GM12891 (cell line): ENCODE measurements around the gene ARHGEF12.

ENCODE experiments used
- PAX5 ChIP-seq: IDR thresholded peaks from 2 replicates; pipeline ENCODE4 v1.6.1; 2011; ENCODE audit warnings: low read length, moderate library complexity, mild to moderate bottlenecking; ENCODE audit not compliant: insufficient read depth, severe bottlenecking
- POLR2A ChIP-seq: IDR thresholded peaks from 2 replicates; pipeline ENCODE4 v1.6.1; 2011; ENCODE audit warnings: low read depth, low read length, control low read depth
- POLR2AphosphoS5 ChIP-seq: IDR thresholded peaks from 2 replicates; pipeline ENCODE4 v1.6.1; 2011; ENCODE audit warnings: low read depth, low read length, control low read depth
- POU2F2 ChIP-seq: IDR thresholded peaks from 2 replicates; pipeline ENCODE4 v1.6.1; 2011; ENCODE audit warnings: low read depth, mild to moderate bottlenecking, control low read depth, low read length, moderate library complexity
- SPI1 ChIP-seq: IDR thresholded peaks from 2 replicates; pipeline ENCODE4 v1.6.1; 2011; ENCODE audit warnings: low read depth, low read length, control low read depth
- TAF1 ChIP-seq: IDR thresholded peaks from 2 replicates; pipeline ENCODE4 v1.6.1; 2011; ENCODE audit warnings: low read depth, low read length, control low read depth

- no peak for TF ChIP-seq POLR2A
- no peak for TF ChIP-seq POLR2AphosphoS5
- no peak for TF ChIP-seq TAF1
- no peak for TF ChIP-seq SPI1
- TF ChIP-seq POU2F2 = no peak
- no peak for TF ChIP-seq PAX5
These were observed 164.3 kb downstream of the ARHGEF12 start for GRCh38 chr11:120500414-120501071.
